Uterus (tissue), 2 donors: ENCODE results near the gene FHAD1.

Experiments
- CTCF ChIP-seq, 4 experiments: fragments of 200-600 bp in 2 of 4; fragments of 450-650 bp in 2 of 4; sonication (generic) in 2 of 4; IDR thresholded peaks; one replicate each; pipeline ENCODE4 v1.5.1; 2016 to 2019; ENCODE audit warnings: antibody characterized with exemption in 4 of 4, mild to moderate bottlenecking in 2 of 4, moderate library complexity in 1 of 4
- POLR2A ChIP-seq, 2 donors: fragments of 450-650 bp; IDR thresholded peaks; one replicate each; pipeline ENCODE4 v1.6.1; 2016; ENCODE audit warnings: antibody characterized with exemption in 2 of 2, mild to moderate bottlenecking in 1 of 2, moderate library complexity in 1 of 2

DNA sequence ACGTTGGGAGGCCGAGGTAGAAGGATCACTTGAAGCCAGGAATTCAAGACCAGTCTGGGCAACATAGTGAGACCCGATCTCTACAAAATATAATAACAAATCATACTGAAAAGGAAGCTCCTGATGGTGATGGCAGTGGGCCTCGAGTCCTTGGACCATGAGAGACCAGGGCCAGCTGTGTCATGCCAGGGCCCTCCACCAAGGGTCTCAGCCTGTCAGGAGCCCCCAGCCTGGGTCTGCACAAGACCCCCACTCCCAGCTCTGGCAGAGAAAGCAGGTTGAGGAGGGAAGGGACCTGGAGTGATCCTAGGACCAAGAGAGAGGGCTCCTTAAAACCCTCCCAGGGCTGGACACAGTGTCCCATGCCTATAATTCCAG lies 184.5 kb downstream of the FHAD1 start:
- TF ChIP-seq CTCF (IDR thresholded peaks at IDR 0.05) (no peak), POLR2A (IDR thresholded peaks at IDR 0.05) (no peak)
